IPS-15b (cell line): ENCODE measurements around the gene CYSRT1.

ENCODE experiments used
- H3K27me3 ChIP-seq: one replicate; pipeline ENCODE4 v1.6.1; 2013; ENCODE audit warnings: low read length; ENCODE audit not compliant: control insufficient read depth, insufficient read depth
- H3K36me3 ChIP-seq: one replicate; pipeline ENCODE4 v1.6.1; 2013; ENCODE audit warnings: low read length; ENCODE audit not compliant: control insufficient read depth, insufficient read depth
- H3K4me1 ChIP-seq: one replicate; pipeline ENCODE4 v1.6.1; 2013; ENCODE audit warnings: mild to moderate bottlenecking, low read length; ENCODE audit not compliant: control insufficient read depth, insufficient read depth
- H3K4me3 ChIP-seq: one replicate; pipeline ENCODE4 v1.5.1; 2013; ENCODE audit warnings: low read depth, low read length
- H3K9ac ChIP-seq: one replicate; pipeline ENCODE4 v1.6.1; 2013; ENCODE audit warnings: low read depth, mild to moderate bottlenecking, low read length
- H3K9me3 ChIP-seq: one replicate; pipeline ENCODE4 v1.6.1; 2013; ENCODE audit warnings: mild to moderate bottlenecking, low read length; ENCODE audit not compliant: control insufficient read depth, insufficient read depth

The CYSRT1 gene

GRCh38 chr9:137184881-137185660 lies 39.9 kb upstream of the CYSRT1 start:
- H3K9me3 ChIP-seq = no peaks in the 10 kb centered on the region
- no peak overlapping the region for H3K4me3 ChIP-seq
- H3K27me3 ChIP-seq = no peaks in the 10 kb centered on the region
- no peak overlapping the region for H3K9ac ChIP-seq
- peaks cover 10% of the 10 kb centered on the region for H3K4me1 ChIP-seq
- H3K36me3 ChIP-seq = peaks cover 41% of the 10 kb centered on the region

- Histone ChIP-seq H3K9ac (no peak overlapping the region), H3K9me3 (no peaks in the 10 kb centered on the region), H3K27me3 (no peaks in the 10 kb centered on the region), H3K4me1 (peaks cover 10% of the 10 kb centered on the region), H3K36me3 (peaks cover 37% of the 10 kb centered on the region), H3K4me3 (no peak overlapping the region)
Observed at GRCh38 chr9:137185921-137186320, 39.1 kb upstream of the CYSRT1 start.

DNA sequence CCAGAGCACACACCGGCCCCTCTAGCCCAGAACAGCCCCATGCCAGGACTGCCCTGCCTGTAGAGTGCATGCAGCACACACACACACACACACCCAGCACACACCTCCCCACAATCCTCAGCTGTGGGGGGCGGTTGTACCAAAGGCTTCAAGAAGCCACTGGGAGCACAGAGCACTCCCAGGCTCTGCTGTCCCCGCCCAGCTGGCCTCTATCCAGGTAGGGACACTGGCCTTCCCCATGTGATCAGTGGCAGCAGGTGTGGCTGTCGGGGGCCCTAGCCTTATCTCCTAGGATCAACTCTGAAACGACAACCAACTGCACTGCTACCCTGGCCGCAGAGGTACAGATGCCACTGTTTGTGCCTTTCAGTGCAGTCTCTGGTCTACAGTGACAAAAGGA lies 38.6 kb upstream of the CYSRT1 start:
- no peak overlapping the region for H3K4me3 ChIP-seq
- H3K4me1 ChIP-seq = peaks cover 10% of the 10 kb centered on the region
- no peaks in the 10 kb centered on the region for H3K27me3 ChIP-seq
- H3K9me3 ChIP-seq = no peaks in the 10 kb centered on the region
- no peak overlapping the region for H3K9ac ChIP-seq
- peaks cover 36% of the 10 kb centered on the region for H3K36me3 ChIP-seq

- Histone ChIP-seq H3K4me3 (peak overlapping the region; percentile 97), H3K4me1 (peaks cover 10% of the 10 kb centered on the region), H3K9ac (no peak overlapping the region), H3K36me3 (peaks cover 35% of the 10 kb centered on the region), H3K27me3 (no peaks in the 10 kb centered on the region), H3K9me3 (no peaks in the 10 kb centered on the region)
Observed at GRCh38 chr9:137187386-137187785, 37.6 kb upstream of the CYSRT1 start.

DNA sequence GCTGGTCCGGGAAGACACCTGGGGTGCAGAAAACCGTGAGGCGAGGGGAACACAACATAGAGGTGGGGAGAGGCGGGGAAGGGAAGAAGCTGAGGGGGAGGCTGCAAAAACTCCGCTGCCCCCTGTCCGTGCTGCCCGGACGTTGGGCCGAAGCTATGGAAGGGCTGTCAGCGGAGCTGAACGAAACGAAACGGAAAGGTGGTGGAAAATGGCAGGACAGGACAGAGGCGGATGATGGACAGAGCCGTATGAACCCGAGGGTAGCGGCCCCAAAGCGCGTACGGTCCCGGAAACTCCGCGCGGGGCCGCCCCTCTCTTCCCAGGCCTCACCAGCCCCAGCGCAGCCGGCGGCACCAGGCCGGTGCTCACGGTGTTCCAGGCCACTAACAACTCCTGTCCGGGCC lies 36.9 kb upstream of the CYSRT1 start:
- Histone ChIP-seq H3K4me3 (peak overlapping the region; percentile 97), H3K27me3 (no peaks in the 10 kb centered on the region), H3K9me3 (no peaks in the 10 kb centered on the region), H3K9ac (peak overlapping the region; percentile 76), H3K36me3 (peaks cover 31% of the 10 kb centered on the region), H3K4me1 (peaks cover 10% of the 10 kb centered on the region)

GRCh38 chr9:137188490-137189296 lies 36.3 kb upstream of the CYSRT1 start, which contains the start of the genes ANAPC2 and SSNA1:
Gene ANAPC2 (minus strand): TSS chr9:137188560. CDS start chr9:137188532, 28 bp downstream.
Gene SSNA1 (plus strand): TSS chr9:137188676. CDS start chr9:137188727, 51 bp downstream.
- H3K9ac ChIP-seq = peak within 1 kb of the TSS; percentile 81
- peak within 1 kb of the TSS; percentile 97 for H3K4me3 ChIP-seq
- H3K9me3 ChIP-seq = no peaks in the 10 kb centered on the region
- H3K4me1 ChIP-seq = peaks cover 10% of the 10 kb centered on the region
- H3K27me3 ChIP-seq = no peaks in the 10 kb centered on the region
- peaks cover 26% of the 10 kb centered on the region for H3K36me3 ChIP-seq

- no peaks in the 10 kb centered on the region for H3K27me3 ChIP-seq
- no peaks in the 10 kb centered on the region for H3K9me3 ChIP-seq
- H3K9ac ChIP-seq = peak overlapping the region; percentile 81
- peaks cover 23% of the 10 kb centered on the region for H3K36me3 ChIP-seq
- H3K4me1 ChIP-seq = peaks cover 10% of the 10 kb centered on the region
- peak overlapping the region; percentile 97 for H3K4me3 ChIP-seq
Observed at GRCh38 chr9:137189297-137190295, 35.4 kb upstream of the CYSRT1 start.

DNA sequence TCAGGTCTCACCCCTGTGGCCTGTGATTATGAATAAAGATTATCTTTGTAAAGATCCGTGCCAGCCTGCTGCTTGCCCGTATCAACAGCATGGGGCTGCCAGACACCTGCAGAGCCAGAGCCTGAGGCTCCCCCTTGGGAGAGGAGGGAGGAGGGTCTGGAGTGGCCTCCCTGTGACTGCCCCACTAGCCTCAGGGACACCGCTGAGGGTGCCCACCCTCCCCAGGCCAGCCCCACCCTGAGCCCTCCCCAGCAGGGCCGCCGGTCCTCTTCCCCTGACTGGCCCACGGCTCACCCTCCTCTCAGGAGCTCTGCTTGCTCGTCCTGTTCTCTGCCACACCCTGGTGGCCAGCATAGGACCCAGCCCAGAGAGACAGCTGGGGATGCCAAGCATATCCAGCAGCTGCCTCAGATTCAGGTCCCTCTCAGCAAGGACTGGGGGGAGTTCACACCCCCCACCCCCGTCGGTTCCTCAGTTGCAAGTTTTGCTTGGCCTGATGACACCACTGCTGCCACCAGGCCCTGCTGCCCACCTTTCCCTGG lies 34.6 kb upstream of the CYSRT1 start:
- H3K4me1 ChIP-seq = peaks cover 12% of the 10 kb centered on the region

DNA sequence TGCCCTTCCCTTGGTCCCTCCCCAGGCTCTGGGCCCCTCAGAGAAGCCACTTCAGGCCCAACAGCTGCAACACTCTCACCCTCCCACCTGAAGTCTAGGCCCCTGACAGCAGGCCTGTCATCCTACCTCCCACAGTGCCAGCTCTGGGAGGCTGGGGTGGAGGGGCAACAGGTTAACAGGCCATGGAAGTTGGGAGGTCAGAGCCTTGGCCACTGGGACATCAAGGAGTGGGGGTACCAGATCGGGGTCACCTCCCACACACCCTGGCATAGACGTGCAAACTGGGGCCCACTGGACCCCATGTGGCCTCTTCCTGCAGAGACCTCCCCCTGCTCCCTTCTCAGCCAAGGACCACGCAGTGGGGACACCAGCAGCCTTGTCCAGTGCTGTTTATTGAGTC lies 33.7 kb upstream of the CYSRT1 start:
- Histone ChIP-seq H3K27me3 (no peaks in the 10 kb centered on the region), H3K9me3 (no peaks in the 10 kb centered on the region), H3K4me1 (peaks cover 12% of the 10 kb centered on the region), H3K9ac (no peak overlapping the region), H3K36me3 (peaks cover 14% of the 10 kb centered on the region), H3K4me3 (no peak overlapping the region)

More for the DNA sequence above, 34.6 kb upstream of the CYSRT1 start:
- Histone ChIP-seq H3K36me3 (peaks cover 23% of the 10 kb centered on the region), H3K4me3 (no peak overlapping the region), H3K27me3 (no peaks in the 10 kb centered on the region), H3K9ac (no peak overlapping the region), H3K9me3 (no peaks in the 10 kb centered on the region)

DNA sequence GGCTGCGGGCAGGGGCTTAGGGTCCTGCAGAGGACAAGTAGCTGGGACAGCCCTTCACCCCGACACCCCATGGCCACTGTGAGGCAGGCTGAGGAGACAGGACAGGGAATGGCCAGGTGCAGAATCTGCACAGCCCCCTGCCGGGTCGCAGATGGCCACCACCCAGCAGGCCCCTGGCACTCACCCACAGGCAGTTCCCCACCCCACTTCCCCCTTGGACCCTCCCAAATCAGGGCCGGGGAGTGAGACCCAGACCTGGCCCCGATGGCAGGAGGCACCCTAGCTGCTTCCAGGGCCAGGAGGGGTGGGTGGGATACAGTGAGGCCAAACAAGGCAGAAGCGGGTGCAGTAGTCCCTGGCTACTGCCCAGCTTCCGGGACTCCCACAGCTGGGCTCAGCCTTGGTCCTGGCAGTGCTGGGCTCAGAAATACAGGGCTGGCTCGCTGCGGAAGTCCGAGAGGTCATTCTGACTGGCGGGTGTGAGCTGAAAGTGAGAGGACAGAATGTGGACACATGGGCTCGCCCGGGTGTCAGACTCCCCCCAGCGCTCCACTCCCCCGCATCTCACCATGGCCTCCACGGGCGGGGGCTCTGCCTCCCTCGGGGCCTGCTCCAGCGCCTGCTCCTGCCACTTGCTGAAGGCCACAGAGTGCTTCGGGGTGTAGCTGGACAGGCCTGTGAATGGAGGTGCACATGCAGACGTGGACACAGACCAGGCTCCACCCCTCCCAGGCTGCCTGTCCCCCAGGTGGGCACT lies 33.1 kb upstream of the CYSRT1 start:
- H3K4me1 ChIP-seq = peaks cover 11% of the 10 kb centered on the region
- H3K4me3 ChIP-seq = no peak overlapping the region
- no peaks in the 10 kb centered on the region for H3K27me3 ChIP-seq
- H3K9me3 ChIP-seq = no peaks in the 10 kb centered on the region
- peaks cover 14% of the 10 kb centered on the region for H3K36me3 ChIP-seq
- H3K9ac ChIP-seq = no peak overlapping the region
